Glomerular visceral epithelial cell (primary cell): ENCODE results near the gene USP3.
A peak's percentile ranks its signal among the peaks of the same experiment; 100 is the strongest.
"Not testable (repeated sequence)": the region's sequence is repeated elsewhere in the genome, so short reads cannot be mapped to it uniquely, and the experiment has no call there.

Source experiments
- DNase-seq: peaks from one replicate; pipeline ENCODE4 v3.0.0-alpha.2; 2016; ENCODE audit errors: extremely low spot score

Gene USP3

GRCh38 chr15:63610209-63610841, 105.9 kb downstream of the USP3 start:
- peak; percentile 81 for DNase-seq

GRCh38 chr15:63611177-63611576, 106.8 kb downstream of the USP3 start:
- no peak for DNase-seq

- DNase-seq, result no peak
Measured at GRCh38 chr15:63612300-63612699, 107.9 kb downstream of the USP3 start.

- DNase-seq, result peak; percentile 45
Measured at GRCh38 chr15:63615935-63616334, 111.5 kb downstream of the USP3 start.

GRCh38 chr15:63617147-63617546, 112.8 kb downstream of the USP3 start:
- not testable (repeated sequence) for DNase-seq

- DNase-seq, result not testable (repeated sequence)
Measured at GRCh38 chr15:63617627-63618026, 113.2 kb downstream of the USP3 start.

GRCh38 chr15:63620760-63621159, 116.4 kb downstream of the USP3 start:
- not testable (repeated sequence) for DNase-seq

GRCh38 chr15:63623232-63623969, 119.0 kb downstream of the USP3 start:
- DNase-seq, result no peak

- DNase-seq, result no peak
Measured at GRCh38 chr15:63626955-63627354, 122.6 kb downstream of the USP3 start.

GRCh38 chr15:63628123-63628822, 123.9 kb downstream of the USP3 start:
- DNase-seq, result no peak

GRCh38 chr15:63630036-63630751, 125.8 kb downstream of the USP3 start:
- DNase-seq, result no peak

- DNase-seq, result no peak
Measured at GRCh38 chr15:63633312-63633711, 128.9 kb downstream of the USP3 start.

- DNase-seq, result no peak
Measured at GRCh38 chr15:63634154-63634553, 129.8 kb downstream of the USP3 start.

GRCh38 chr15:63636518-63637061, 132.2 kb downstream of the USP3 start:
- DNase-seq, result no peak

- no peak for DNase-seq
Measured at GRCh38 chr15:63638839-63639238, 134.4 kb downstream of the USP3 start.

GRCh38 chr15:63640146-63640545, 135.8 kb downstream of the USP3 start:
- DNase-seq, result no peak
